Testis (tissue), 3 donors: Measurements from ENCODE around the gene CDKL5. TPM values are rescaled to one million over a fixed set of nuclear protein-coding genes. Genes with fewer than 3 reads are reported as not detected.

ENCODE experiments used
- DNase-seq: peaks from one replicate; pipeline ENCODE4 v3.0.0-alpha.2; 2019
- H3K27ac ChIP-seq, 2 donors: fragments of 200-600 bp; sonication (generic); one replicate each; pipeline ENCODE4 v1.5.1; 2019
- H3K27me3 ChIP-seq: fragments of 200-600 bp; sonication (generic); one replicate; pipeline ENCODE4 v1.5.1; 2019
- H3K36me3 ChIP-seq: fragments of 200-600 bp; sonication (generic); one replicate; pipeline ENCODE4 v1.5.1; 2017; ENCODE audit warnings: low read depth; ENCODE audit errors: missing control alignments
- H3K4me1 ChIP-seq: fragments of 200-600 bp; sonication (generic); one replicate; pipeline ENCODE4 v1.5.1; 2019
- H3K4me3 ChIP-seq, 2 donors: fragments of 200-600 bp; sonication (generic); one replicate each; pipeline ENCODE4 v1.5.1; 2017 to 2019
- H3K9me3 ChIP-seq: fragments of 200-600 bp; sonication (generic); one replicate; pipeline ENCODE4 v1.5.1; 2017
- POLR2A ChIP-seq: fragments of 450-650 bp; IDR thresholded peaks from one replicate; pipeline ENCODE4 v1.6.1; 2017; ENCODE audit warnings: antibody characterized with exemption, mild to moderate bottlenecking, moderate library complexity
- WGBS, 2 donors: methylation state at CpG; one replicate each; pipeline ENCODE4 v1.1.5; 2018; 5-methylcytosine and 5-hydroxymethylcytosine counted together
- intact Hi-C: fragments of 100-400 bp; cut with DNase I; formaldehyde crosslinking; loops from one replicate; pipeline ENCODE4 v1.15.1; 2023; ENCODE audit warnings: low total_unique reads
- polyA plus RNA-seq: library from polyadenylated mRNA; stranded (reverse); fragments of 350-450 nt; fragmentation: Illumina TruSeq; extraction: RNeasy Lipid Tissue Mini Kit (QIAGEN cat#74804); gene quantifications from one replicate; pipeline ENCODE4 v1.2.3, GENCODE V29; 2014; ENCODE audit warnings: low read depth, low replicate concordance; ENCODE audit not compliant: insufficient read depth
- total RNA-seq, 2 donors: library from RNA; depleted of rRNA; stranded (reverse); fragments of >200 nt; gene quantifications; one replicate each; pipeline ENCODE4 v1.2.3, GENCODE V29; 2016
- TF ChIP-seq, protein P1 (sequence below), 3 experiments: fragments of 450-650 bp in 2 of 3; fragments of 200-600 bp in 1 of 3; sonication (generic) in 1 of 3; IDR thresholded peaks; one replicate each; pipeline ENCODE4 v1.5.1; 2016 to 2019; ENCODE audit warnings: antibody characterized with exemption in 3 of 3, mild to moderate bottlenecking in 2 of 3, moderate library complexity in 1 of 3

The CDKL5 gene
- total and polyA plus RNA-seq, 3 donors from 2014 or later, result 20.1 to 24.7 (median 21.1) TPM

DNA sequence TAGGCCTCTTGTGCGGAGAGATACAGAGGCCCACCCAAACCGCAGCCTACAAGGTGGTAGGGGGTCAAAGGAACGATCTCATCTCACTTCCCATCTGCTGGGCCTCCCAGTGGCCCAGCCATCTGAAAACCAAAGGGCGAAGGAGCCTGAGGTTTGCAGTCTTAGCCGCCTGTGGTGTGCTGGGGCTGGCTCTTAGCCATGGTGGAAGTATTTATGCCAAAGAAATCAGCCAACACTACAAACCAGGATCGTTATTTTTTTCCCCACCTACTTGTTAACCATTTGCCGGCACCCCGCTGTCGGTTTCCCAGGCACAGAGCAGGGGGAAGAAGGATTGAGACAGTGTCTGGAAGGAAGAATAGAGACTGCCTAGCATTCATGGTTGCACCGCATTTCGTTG lies 30.9 kb upstream of the CDKL5 start:
- Histone ChIP-seq H3K9me3 (no peaks in the 10 kb centered on the region), H3K4me3 (no peak overlapping the region), H3K27ac (no peak overlapping the region), H3K36me3 (no peaks in the 10 kb centered on the region), H3K4me1 (no peaks in the 10 kb centered on the region), H3K27me3 (no peaks in the 10 kb centered on the region)
- WGBS, 2 donors, result 52 to 64% methylated on average over 10 to 11 of the region's 11 CpGs
- no peak for TF ChIP-seq POLR2A
- TF ChIP-seq, protein P1, sequence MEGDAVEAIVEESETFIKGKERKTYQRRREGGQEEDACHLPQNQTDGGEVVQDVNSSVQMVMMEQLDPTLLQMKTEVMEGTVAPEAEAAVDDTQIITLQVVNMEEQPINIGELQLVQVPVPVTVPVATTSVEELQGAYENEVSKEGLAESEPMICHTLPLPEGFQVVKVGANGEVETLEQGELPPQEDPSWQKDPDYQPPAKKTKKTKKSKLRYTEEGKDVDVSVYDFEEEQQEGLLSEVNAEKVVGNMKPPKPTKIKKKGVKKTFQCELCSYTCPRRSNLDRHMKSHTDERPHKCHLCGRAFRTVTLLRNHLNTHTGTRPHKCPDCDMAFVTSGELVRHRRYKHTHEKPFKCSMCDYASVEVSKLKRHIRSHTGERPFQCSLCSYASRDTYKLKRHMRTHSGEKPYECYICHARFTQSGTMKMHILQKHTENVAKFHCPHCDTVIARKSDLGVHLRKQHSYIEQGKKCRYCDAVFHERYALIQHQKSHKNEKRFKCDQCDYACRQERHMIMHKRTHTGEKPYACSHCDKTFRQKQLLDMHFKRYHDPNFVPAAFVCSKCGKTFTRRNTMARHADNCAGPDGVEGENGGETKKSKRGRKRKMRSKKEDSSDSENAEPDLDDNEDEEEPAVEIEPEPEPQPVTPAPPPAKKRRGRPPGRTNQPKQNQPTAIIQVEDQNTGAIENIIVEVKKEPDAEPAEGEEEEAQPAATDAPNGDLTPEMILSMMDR (IDR thresholded peaks at IDR 0.05), result no peak
- intact Hi-C loops, result loop anchor here (10.0 kb wide), 1 partner anchor 940 kb away; no protein-coding TSS in a partner anchor
- no peak for DNase-seq

DNA sequence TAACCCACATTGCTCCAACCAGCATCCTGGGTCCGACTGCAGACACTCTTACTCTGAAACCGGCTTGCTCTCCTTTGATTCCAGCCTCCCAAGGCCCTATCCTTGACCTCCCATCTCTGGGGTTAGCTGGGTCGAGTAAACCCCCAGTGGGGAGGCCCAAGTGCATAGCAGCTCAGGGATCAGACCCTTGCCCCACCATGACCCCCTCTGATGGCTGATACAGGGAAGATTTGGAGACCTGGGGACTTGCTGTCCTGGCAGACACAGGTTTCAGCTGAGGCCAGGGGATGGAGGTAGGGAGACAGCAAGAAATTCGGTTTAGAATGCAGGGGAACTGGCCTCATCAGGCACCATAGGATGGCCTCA lies 23.6 kb upstream of the CDKL5 start:
- WGBS, 2 donors, result 67 to 90% methylated on average over 2 to 3 of the region's 4 CpGs
- Histone ChIP-seq H3K9me3 (no peaks in the 10 kb centered on the region), H3K27me3 (no peaks in the 10 kb centered on the region), H3K4me3 (no peak overlapping the region), H3K4me1 (no peaks in the 10 kb centered on the region), H3K27ac (no peak overlapping the region), H3K36me3 (no peaks in the 10 kb centered on the region)
- DNase-seq, result no peak
- TF ChIP-seq POLR2A, result no peak
- TF ChIP-seq, protein P1 (IDR thresholded peaks at IDR 0.05), result no peak
- intact Hi-C loops, result no loop called here

DNA sequence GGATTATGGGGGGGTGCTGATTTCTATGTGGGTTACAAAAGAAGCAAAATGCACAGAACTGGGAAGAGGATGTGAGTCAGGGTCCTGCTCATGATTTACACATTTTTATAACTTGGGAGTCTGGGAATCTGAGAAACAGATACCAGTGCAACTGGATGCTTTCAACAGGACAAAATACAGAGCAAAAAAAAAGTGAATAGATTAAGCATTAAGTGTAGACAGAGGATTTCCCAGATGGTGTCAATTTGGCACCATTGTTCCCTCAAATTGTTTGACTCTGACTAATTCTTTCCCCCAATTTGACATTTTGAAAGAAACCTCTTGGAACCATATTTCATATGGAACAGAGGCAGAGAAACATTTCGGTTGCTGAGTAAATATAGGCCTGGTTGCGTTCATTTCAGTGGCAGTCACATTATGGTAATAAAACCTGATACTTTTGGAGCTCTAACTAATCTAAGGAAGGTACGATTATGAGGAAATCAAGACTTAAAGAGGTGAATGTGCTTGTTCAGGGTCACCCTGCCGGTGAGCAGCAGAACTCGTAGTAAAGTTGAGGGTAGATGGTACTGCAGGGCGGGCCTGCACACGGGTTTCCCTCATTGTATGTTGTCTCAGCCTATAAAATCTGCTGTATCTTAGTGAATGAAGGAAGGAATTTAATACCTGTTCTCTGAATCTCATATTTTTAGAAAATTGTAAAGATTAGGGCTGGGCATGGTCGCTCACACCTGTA lies 18.7 kb upstream of the CDKL5 start:
- intact Hi-C loops, result no loop called here
- no peaks in the 10 kb centered on the region for H3K27me3 ChIP-seq
- no peak for TF ChIP-seq POLR2A
- TF ChIP-seq, protein P1 (IDR thresholded peaks at IDR 0.05), result no peak
- no peak for DNase-seq
- no peak overlapping the region for H3K27ac ChIP-seq
- no peaks in the 10 kb centered on the region for H3K9me3 ChIP-seq
- 85% methylated on average over 5 to 8 of the region's 8 CpGs for WGBS, 2 donors
- H3K36me3 ChIP-seq, result no peaks in the 10 kb centered on the region
- no peaks in the 10 kb centered on the region for H3K4me1 ChIP-seq
- H3K4me3 ChIP-seq, result no peak overlapping the region

DNA sequence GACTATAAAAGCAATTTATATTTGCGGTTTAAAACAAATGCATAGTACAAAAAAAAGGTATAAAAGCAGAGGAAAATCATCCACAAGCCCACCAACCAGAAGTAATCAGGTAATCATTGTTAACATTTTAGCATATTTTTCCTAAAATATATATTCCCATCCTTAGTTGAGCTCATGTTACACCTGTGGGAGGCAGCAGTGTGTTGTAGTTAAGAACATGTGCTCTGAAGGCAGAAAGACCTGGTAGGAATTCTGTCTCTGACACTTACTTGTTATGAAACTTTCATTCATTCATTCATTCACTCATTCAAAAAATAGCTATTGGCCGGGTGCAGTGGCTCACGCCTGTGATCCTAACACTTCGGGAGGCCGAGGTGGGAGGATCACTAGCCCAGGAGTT lies 15.4 kb upstream of the CDKL5 start:
- H3K27me3 ChIP-seq, result no peaks in the 10 kb centered on the region
- no peaks in the 10 kb centered on the region for H3K36me3 ChIP-seq
- 88 to 93% methylated on average over 5 of the region's 5 CpGs for WGBS, 2 donors
- intact Hi-C loops, result no loop called here
- no peaks in the 10 kb centered on the region for H3K9me3 ChIP-seq
- peak; percentile 22 for DNase-seq
- no peak overlapping the region for H3K27ac ChIP-seq
- no peak overlapping the region for H3K4me3 ChIP-seq
- no peak for TF ChIP-seq POLR2A
- TF ChIP-seq, protein P1 (IDR thresholded peaks at IDR 0.05), result no peak
- H3K4me1 ChIP-seq, result no peaks in the 10 kb centered on the region

DNA sequence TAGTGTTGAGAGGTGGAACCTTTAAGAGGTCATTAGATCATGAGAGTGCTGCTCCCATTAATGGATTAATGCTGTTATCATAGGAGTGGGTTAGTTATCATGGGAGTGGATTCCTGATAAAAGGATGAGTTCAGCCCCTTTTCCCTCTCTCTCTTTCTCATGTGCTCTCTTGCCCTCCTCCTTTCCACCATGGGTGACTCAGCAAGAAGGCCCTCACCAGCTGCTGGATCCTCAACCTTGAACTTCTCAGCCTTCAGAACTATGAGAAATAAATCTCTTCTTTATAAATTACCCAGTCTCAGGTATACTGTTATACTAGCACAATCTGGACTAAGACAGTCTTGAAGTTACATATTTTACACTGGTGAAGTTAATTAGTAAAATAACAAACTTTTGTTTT lies 10.0 kb upstream of the CDKL5 start:
- no peaks in the 10 kb centered on the region for H3K9me3 ChIP-seq
- H3K4me3 ChIP-seq, result no peak overlapping the region
- H3K36me3 ChIP-seq, result no peaks in the 10 kb centered on the region
- TF ChIP-seq POLR2A, result no peak
- TF ChIP-seq, protein P1 (IDR thresholded peaks at IDR 0.05), result no peak
- intact Hi-C loops, result no loop called here
- no peaks in the 10 kb centered on the region for H3K4me1 ChIP-seq
- no peak overlapping the region for H3K27ac ChIP-seq
- DNase-seq, result no peak
- H3K27me3 ChIP-seq, result no peaks in the 10 kb centered on the region
